ENCODE measurements around the gene GABARAP. TPM values are rescaled to one million over a fixed set of nuclear protein-coding genes. Genes with fewer than 3 reads are reported as not detected.

GABARAP gene
- total and polyA plus RNA-seq, 2 experiments from 2014 or later = 327 to 1,031 TPM

GRCh38 chr17:7235693-7236665 is 6.3 kb downstream of the GABARAP start:
- Histone ChIP-seq H3K9me2 (replicated peaks; ENCODE audit: insufficient read depth) (no peaks in the 10 kb centered on the region), H3K4me1 (ENCODE audit: insufficient read depth) (peaks cover 40% of the 10 kb centered on the region), H3K4me2 (peak overlapping the region; percentile 92), H3K27me3 (no peaks in the 10 kb centered on the region), H3K4me3 (no peak overlapping the region), H2AFZ (no peak overlapping the region), H3K79me2 (peaks cover 84% of the 10 kb centered on the region), H3K27ac (peak overlapping the region; percentile 97), H3K36me3 (replicated peaks; ENCODE audit: insufficient read depth, low read depth) (no peaks in the 10 kb centered on the region), H3K9me3 (ENCODE audit: low read depth) (no peaks in the 10 kb centered on the region), H4K20me1 (ENCODE audit: insufficient read depth, poor library complexity, severe bottlenecking) (peaks cover 21% of the 10 kb centered on the region)
- 84% methylated on average over 22 of the region's 22 CpGs for WGBS (ENCODE audit: low lambda C conversion rate, missing lambda C conversion rate)
- TF ChIP-seq EZH2 (IDR thresholded peaks at IDR 0.05; ENCODE audit: borderline replicate concordance) (no peak), CTCF (IDR thresholded peaks at IDR 0.05; ENCODE audit: poor library complexity) (no peak), EZH2phosphoT487 (IDR thresholded peaks at IDR 0.05; ENCODE audit: low read depth, severe bottlenecking, unreplicated experiment) (no peak)
- DNase-seq (ENCODE audit: low spot score) = peak; percentile 73

GRCh38 chr17:7234083-7234951 is 7.9 kb downstream of the GABARAP start, which contains the start of gene DVL2:
Gene DVL2 (minus strand): TSS chr17:7234517. CDS start chr17:7234262, 255 bp downstream.
- Histone ChIP-seq H4K20me1 (ENCODE audit: insufficient read depth, poor library complexity, severe bottlenecking) (peaks cover 32% of the 10 kb centered on the region), H3K36me3 (replicated peaks; ENCODE audit: insufficient read depth, low read depth) (no peaks in the 10 kb centered on the region), H3K27me3 (no peaks in the 10 kb centered on the region), H2AFZ (peak within 1 kb of the TSS; percentile 43), H3K9me3 (ENCODE audit: low read depth) (no peaks in the 10 kb centered on the region), H3K4me1 (ENCODE audit: insufficient read depth) (peaks cover 28% of the 10 kb centered on the region), H3K27ac (peak within 1 kb of the TSS; percentile 97), H3K4me2 (peak within 1 kb of the TSS; percentile 92), H3K79me2 (peaks cover 89% of the 10 kb centered on the region), H3K9me2 (replicated peaks; ENCODE audit: insufficient read depth) (no peaks in the 10 kb centered on the region), H3K4me3 (peak within 1 kb of the TSS; percentile 88)
- peak; percentile 98 for DNase-seq (ENCODE audit: low spot score)
- 5% methylated on average over 31 of the region's 72 CpGs for WGBS (ENCODE audit: low lambda C conversion rate, missing lambda C conversion rate)
- no peak for TF ChIP-seq EZH2phosphoT487 (IDR thresholded peaks at IDR 0.05; ENCODE audit: low read depth, severe bottlenecking, unreplicated experiment)
- TF ChIP-seq CTCF (IDR thresholded peaks at IDR 0.05; ENCODE audit: poor library complexity) = no peak
- TF ChIP-seq EZH2 (IDR thresholded peaks at IDR 0.05; ENCODE audit: borderline replicate concordance) = no peak

GRCh38 chr17:7233701-7234082 is 8.6 kb downstream of the GABARAP start:
- Histone ChIP-seq H3K4me2 (peak overlapping the region; percentile 92), H3K9me3 (ENCODE audit: low read depth) (no peaks in the 10 kb centered on the region), H3K9me2 (replicated peaks; ENCODE audit: insufficient read depth) (no peaks in the 10 kb centered on the region), H3K79me2 (peaks cover 90% of the 10 kb centered on the region), H3K27ac (peak overlapping the region; percentile 97), H3K27me3 (no peaks in the 10 kb centered on the region), H2AFZ (peak overlapping the region; percentile 43), H4K20me1 (ENCODE audit: insufficient read depth, poor library complexity, severe bottlenecking) (peaks cover 37% of the 10 kb centered on the region), H3K4me1 (ENCODE audit: insufficient read depth) (peaks cover 29% of the 10 kb centered on the region), H3K36me3 (replicated peaks; ENCODE audit: insufficient read depth, low read depth) (no peaks in the 10 kb centered on the region), H3K4me3 (peak overlapping the region; percentile 88)
- TF ChIP-seq EZH2phosphoT487 (IDR thresholded peaks at IDR 0.05; ENCODE audit: low read depth, severe bottlenecking, unreplicated experiment) (no peak), CTCF (IDR thresholded peaks at IDR 0.05; ENCODE audit: poor library complexity) (no peak), EZH2 (IDR thresholded peaks at IDR 0.05; ENCODE audit: borderline replicate concordance) (no peak)
- 4% methylated on average over 9 of the region's 9 CpGs for WGBS (ENCODE audit: low lambda C conversion rate, missing lambda C conversion rate)
- no peak for DNase-seq (ENCODE audit: low spot score)

Data from hepatocyte (in vitro differentiated cells).